ENCODE results near the gene ZNF333. TPM values are rescaled to one million over a fixed set of nuclear protein-coding genes. Genes with fewer than 3 reads are reported as not detected.
"Not testable (repeated sequence)": the region's sequence is repeated elsewhere in the genome, so short reads cannot be mapped to it uniquely, and the experiment has no call there.

Gene ZNF333
- total and polyA plus RNA-seq, 4 experiments from 2014 or later, result 10.3 to 48.3 (median 29.2) TPM

DNA sequence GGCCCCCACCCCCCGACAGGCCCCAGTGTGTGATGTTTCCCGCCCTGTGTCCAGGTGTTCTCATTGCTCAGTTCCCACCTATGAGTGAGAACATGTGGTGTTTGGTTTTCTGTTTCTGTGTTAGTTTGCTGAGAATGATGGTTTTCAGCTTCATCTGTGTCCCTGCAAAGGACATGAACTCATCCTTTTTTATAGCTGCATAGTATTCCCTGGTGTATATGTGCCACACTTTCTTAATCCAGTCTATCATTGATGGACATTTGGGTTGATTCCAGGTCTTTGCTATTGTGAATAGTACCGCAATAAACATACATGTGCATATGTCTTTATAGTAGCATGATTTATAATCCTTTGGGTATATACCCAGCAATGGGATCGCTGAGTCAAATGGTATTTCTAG, 87.8 kb downstream of the ZNF333 start:
- Mint-ChIP-seq H3K27me3 (peaks cover 22 to 26% of the 10 kb centered on the region in 2 donors), H3K27ac (peak overlapping the region in 1 of 7 donors; percentile 32), H3K4me3 (peak overlapping the region in 2 of 8 donors; percentile 15 to 40), H3K4me1 (peaks cover 2 to 14% (median 9%) of the 10 kb centered on the region in 4 donors)
- DNase-seq; H3K27me3 ChIP-seq (ENCODE audit: insufficient read depth, low read length); H3K36me3 ChIP-seq (ENCODE audit: insufficient read depth, low read length); H3K4me3 ChIP-seq (ENCODE audit: low read length in 2 of 2); H3K36me3 Mint-ChIP-seq; H3K9me3 Mint-ChIP-seq; H3K9me3 ChIP-seq (ENCODE audit: control insufficient read depth in 1 of 2, low read length in 2 of 2); intact Hi-C loops (cut with micrococcal nuclease); POLR2A ChIA-PET (ENCODE audit: partially characterized antibody); H3K4me1 ChIP-seq (ENCODE audit: insufficient read depth, low read length); CTCF ChIA-PET (ENCODE audit: partially characterized antibody); H3K27ac ChIP-seq (ENCODE audit: low read depth, low read length): not testable (repeated sequence)

DNA sequence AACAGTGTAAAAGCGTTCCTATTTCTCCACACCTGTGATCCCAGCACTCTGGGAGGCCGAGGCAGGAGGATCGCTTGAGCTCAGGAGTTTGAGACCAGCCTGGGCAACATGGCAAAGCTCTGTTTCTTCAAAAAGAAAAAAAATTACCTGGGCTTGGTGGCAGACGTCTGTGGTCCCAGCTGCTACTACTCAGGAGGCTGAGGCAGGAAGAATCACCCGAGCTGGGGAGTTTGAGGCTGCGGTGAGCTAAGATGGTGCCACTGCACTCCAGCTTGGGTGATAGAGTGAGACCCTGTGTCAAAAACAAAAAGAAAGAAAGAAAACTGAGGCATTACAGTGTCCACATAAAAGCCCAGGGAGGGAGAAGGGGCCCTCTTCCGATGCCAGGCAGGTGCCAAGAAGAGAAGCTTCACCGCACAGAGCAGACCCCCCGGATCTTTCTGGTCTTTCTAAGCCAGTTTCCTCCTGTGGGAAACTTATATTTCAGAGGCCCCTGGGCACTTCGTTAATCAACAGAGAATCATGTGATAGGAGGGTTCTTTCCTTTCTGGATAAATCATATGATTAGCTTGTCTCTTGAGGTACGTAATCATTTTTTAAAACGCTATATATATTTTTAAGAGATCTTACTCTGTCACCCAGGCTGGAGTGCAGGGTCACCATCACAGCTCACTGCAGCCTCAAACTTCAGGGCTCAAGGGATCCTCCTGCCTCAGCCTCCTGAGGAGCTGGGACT, 88.4 kb downstream of the ZNF333 start, which contains the start of gene ADGRE2:
ADGRE2 (minus strand) TSS at position 451 of the 736 bp plus-strand sequence. CDS start 1,804 bp downstream, outside the sequence.
- POLR2A ChIA-PET (ENCODE audit: partially characterized antibody); H3K4me1 ChIP-seq (ENCODE audit: insufficient read depth, low read length); H3K27me3 ChIP-seq (ENCODE audit: insufficient read depth, low read length); H3K27ac ChIP-seq (ENCODE audit: low read depth, low read length); H3K9me3 Mint-ChIP-seq; intact Hi-C loops (cut with micrococcal nuclease); H3K4me3 ChIP-seq (ENCODE audit: low read length in 2 of 2); DNase-seq; H3K36me3 Mint-ChIP-seq; CTCF ChIA-PET (ENCODE audit: partially characterized antibody); H3K9me3 ChIP-seq (ENCODE audit: control insufficient read depth in 1 of 2, low read length in 2 of 2); H3K36me3 ChIP-seq (ENCODE audit: insufficient read depth, low read length): not testable (repeated sequence)
- Mint-ChIP-seq H3K27ac (peak within 1 kb of the TSS in 1 of 7 donors; percentile 32), H3K4me1 (peaks cover 2 to 14% (median 9%) of the 10 kb centered on the region in 4 donors), H3K27me3 (peaks cover 22 to 31% of the 10 kb centered on the region in 2 donors), H3K4me3 (peak within 1 kb of the TSS in 2 of 8 donors; percentile 15 to 40)

DNA sequence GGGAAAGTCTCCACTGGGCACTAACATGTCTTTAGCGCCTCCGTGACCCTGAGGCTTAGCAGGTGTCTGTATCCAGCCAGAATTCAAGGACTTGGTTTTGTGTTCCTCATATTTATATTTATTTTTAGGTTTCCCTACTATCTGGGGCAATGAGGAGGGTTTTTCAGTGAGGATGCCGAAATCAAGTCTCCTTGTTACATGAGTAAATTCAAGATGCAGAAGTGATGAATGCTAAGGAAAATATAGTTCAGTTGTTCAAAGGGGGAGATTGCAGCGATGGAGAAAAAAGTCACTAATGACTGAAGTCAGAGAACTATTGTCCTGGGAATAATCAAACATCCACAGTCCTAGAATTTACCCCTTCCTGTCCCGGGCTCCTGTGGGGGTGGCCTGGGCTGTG, 89.3 kb downstream of the ZNF333 start:
- Mint-ChIP-seq H3K36me3 (no peaks in the 10 kb centered on the region), H3K9me3 (peaks cover 0 to 5% (median 0%) of the 10 kb centered on the region in 8 donors), H3K27ac (no peak overlapping the region), H3K4me3 (no peak overlapping the region), H3K4me1 (peaks cover 2 to 14% (median 9%) of the 10 kb centered on the region in 4 donors), H3K27me3 (peaks cover 22 to 29% of the 10 kb centered on the region in 2 donors)
- no peaks in the 10 kb centered on the region for H3K4me1 ChIP-seq (ENCODE audit: insufficient read depth, low read length)
- intact Hi-C loops (cut with micrococcal nuclease), result no loop called here
- POLR2A ChIA-PET (ENCODE audit: partially characterized antibody), result no interaction called here
- no peak for DNase-seq
- H3K27ac ChIP-seq (ENCODE audit: low read depth, low read length), result no peak overlapping the region
- no peaks in the 10 kb centered on the region for H3K36me3 ChIP-seq (ENCODE audit: insufficient read depth, low read length)
- no peaks in the 10 kb centered on the region for H3K9me3 ChIP-seq (ENCODE audit: control insufficient read depth in 1 of 2, low read length in 2 of 2)
- CTCF ChIA-PET (ENCODE audit: partially characterized antibody), result no interaction called here
- no peaks in the 10 kb centered on the region for H3K27me3 ChIP-seq (ENCODE audit: insufficient read depth, low read length)
- no peak overlapping the region for H3K4me3 ChIP-seq (ENCODE audit: low read length in 2 of 2)

- H3K9me3 Mint-ChIP-seq; H3K9me3 ChIP-seq (ENCODE audit: control insufficient read depth in 1 of 2, low read length in 2 of 2); H3K27ac ChIP-seq (ENCODE audit: low read depth, low read length); H3K27me3 ChIP-seq (ENCODE audit: insufficient read depth, low read length); CTCF ChIA-PET (ENCODE audit: partially characterized antibody); POLR2A ChIA-PET (ENCODE audit: partially characterized antibody); H3K36me3 ChIP-seq (ENCODE audit: insufficient read depth, low read length); H3K4me3 ChIP-seq (ENCODE audit: low read length in 2 of 2); H3K36me3 Mint-ChIP-seq; H3K4me3 Mint-ChIP-seq; intact Hi-C loops (cut with micrococcal nuclease); DNase-seq; H3K4me1 ChIP-seq (ENCODE audit: insufficient read depth, low read length): not testable (repeated sequence)
- H3K4me1 Mint-ChIP-seq, result peaks cover 6 to 18% (median 13%) of the 10 kb centered on the region in 4 donors
- H3K27ac Mint-ChIP-seq, result peak overlapping the region in 1 of 7 donors; percentile 13
- peaks cover 21 to 30% of the 10 kb centered on the region in 2 donors for H3K27me3 Mint-ChIP-seq
These were observed 90.9 kb downstream of the ZNF333 start for GRCh38 chr19:14780622-14781225.

DNA sequence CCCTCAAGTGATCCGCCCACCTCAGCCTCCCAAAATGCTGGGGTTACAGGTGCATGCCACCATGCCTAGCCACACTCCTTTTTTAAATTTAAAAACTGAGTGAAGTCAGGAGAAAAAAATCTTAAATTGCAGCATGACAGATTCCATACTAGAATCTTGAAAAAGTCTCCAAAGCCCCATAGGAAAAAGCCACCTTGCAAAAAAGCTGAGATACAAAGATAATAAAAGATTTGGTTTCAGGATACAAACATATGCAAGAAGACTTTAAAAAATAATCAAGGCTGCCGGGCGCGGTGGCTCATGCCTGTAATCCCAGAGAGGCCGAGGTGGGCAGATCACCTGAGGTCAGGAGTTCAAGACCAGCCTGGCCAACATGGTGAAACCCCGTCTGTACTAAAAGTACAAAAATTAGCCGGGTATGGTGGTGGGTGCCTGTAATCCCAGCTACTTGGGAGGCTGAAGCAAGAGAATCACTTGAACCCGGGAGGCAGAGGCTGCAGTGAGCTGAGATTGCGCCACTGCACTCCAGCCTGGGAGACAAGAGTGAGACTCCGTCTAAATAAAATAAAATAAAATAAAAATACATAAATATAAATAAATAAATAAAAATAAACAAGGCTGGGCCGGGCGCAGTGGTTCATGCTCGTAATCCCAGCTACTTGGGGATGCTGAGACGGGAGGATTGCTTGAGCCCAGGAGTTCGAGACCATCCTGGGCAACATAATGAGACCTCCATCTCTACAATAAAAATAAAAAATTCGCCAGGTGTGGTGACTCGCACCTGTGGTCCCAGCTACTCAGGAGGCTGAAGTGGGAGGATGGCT, 92.1 kb downstream of the ZNF333 start:
- CTCF ChIA-PET (ENCODE audit: partially characterized antibody); DNase-seq; H3K4me1 ChIP-seq (ENCODE audit: insufficient read depth, low read length); H3K36me3 ChIP-seq (ENCODE audit: insufficient read depth, low read length); H3K27ac ChIP-seq (ENCODE audit: low read depth, low read length); H3K9me3 ChIP-seq (ENCODE audit: control insufficient read depth in 1 of 2, low read length in 2 of 2); H3K27me3 ChIP-seq (ENCODE audit: insufficient read depth, low read length); H3K4me3 Mint-ChIP-seq; POLR2A ChIA-PET (ENCODE audit: partially characterized antibody); intact Hi-C loops (cut with micrococcal nuclease); H3K9me3 Mint-ChIP-seq; H3K27ac Mint-ChIP-seq; H3K4me3 ChIP-seq (ENCODE audit: low read length in 2 of 2); H3K36me3 Mint-ChIP-seq: not testable (repeated sequence)
- H3K4me1 Mint-ChIP-seq, result peaks cover 5 to 17% (median 10%) of the 10 kb centered on the region in 4 donors
- H3K27me3 Mint-ChIP-seq, result peaks cover 20 to 26% of the 10 kb centered on the region in 2 donors

- CTCF ChIA-PET (ENCODE audit: partially characterized antibody), result no interaction called here
- H3K4me3 Mint-ChIP-seq, result no peak overlapping the region
- intact Hi-C loops (cut with micrococcal nuclease), result no loop called here
These were observed 93.0 kb downstream of the ZNF333 start for GRCh38 chr19:14782626-14783409.

More at GRCh38 chr19:14782626-14783409, 93.0 kb downstream of the ZNF333 start:
- peaks cover 18 to 23% of the 10 kb centered on the region in 2 donors for H3K27me3 Mint-ChIP-seq
- POLR2A ChIA-PET (ENCODE audit: partially characterized antibody), result interaction anchor here (0.6 kb wide), 1 partner anchor 1869 kb away, joined by 3 read pairs; no protein-coding TSS in a partner anchor
- Histone ChIP-seq H3K27ac (ENCODE audit: low read depth, low read length) (no peak overlapping the region), H3K27me3 (ENCODE audit: insufficient read depth, low read length) (no peaks in the 10 kb centered on the region), H3K4me1 (ENCODE audit: insufficient read depth, low read length) (peaks cover 14% of the 10 kb centered on the region), H3K9me3 (ENCODE audit: control insufficient read depth in 1 of 2, low read length in 2 of 2) (no peaks in the 10 kb centered on the region), H3K4me3 (ENCODE audit: low read length in 2 of 2) (no peak overlapping the region), H3K36me3 (ENCODE audit: insufficient read depth, low read length) (no peaks in the 10 kb centered on the region)
- H3K9me3 Mint-ChIP-seq, result peaks cover 0 to 2% (median 0%) of the 10 kb centered on the region in 8 donors
- DNase-seq, result no peak
- peaks cover 6 to 21% (median 11%) of the 10 kb centered on the region in 4 donors for H3K4me1 Mint-ChIP-seq
- no peak overlapping the region for H3K27ac Mint-ChIP-seq
- no peaks in the 10 kb centered on the region for H3K36me3 Mint-ChIP-seq

Data from CD4-positive, alpha-beta memory T cell (primary cell).